ENCODE results near the gene DLX3. TPM values are rescaled to one million over a fixed set of nuclear protein-coding genes. Genes with fewer than 3 reads are reported as not detected.

Gene DLX3
- total and polyA plus RNA-seq, 4 donors: not detected

- no peaks in the 10 kb centered on the region for H3K9me3 ChIP-seq (ENCODE audit: control insufficient read depth in 4 of 4, low read length in 3 of 4)
- DNase-seq (ENCODE audit: low spot score): no peak
- H3K27ac ChIP-seq (ENCODE audit: low read depth in 1 of 2, low read length in 2 of 2): no peak overlapping the region
- H3K36me3 ChIP-seq (ENCODE audit: control insufficient read depth in 4 of 4, insufficient read depth in 3 of 4, low read depth in 1 of 4, low read length in 3 of 4): no peaks in the 10 kb centered on the region
- peaks cover 0 to 3% (median 0%) of the 10 kb centered on the region in 4 donors for H3K27me3 ChIP-seq (ENCODE audit: control insufficient read depth in 4 of 4, insufficient read depth in 4 of 4, low read length in 3 of 4)
- TF ChIP-seq ZBTB33 (IDR thresholded peaks at IDR 0.05) (no peak), CTCF (IDR thresholded peaks at IDR 0.05; ENCODE audit: low read depth, low read length, missing input control) (no peak), NR2F2 (IDR thresholded peaks at IDR 0.05) (no peak), EGR1 (IDR thresholded peaks at IDR 0.05; ENCODE audit: low read depth in 2 of 2) (no peak)
- no peak overlapping the region for H3K9ac ChIP-seq (ENCODE audit: low read depth in 1 of 2, low read length in 2 of 2)
- H3K4me3 ChIP-seq (ENCODE audit: low read depth in 1 of 3, low read length in 3 of 3): no peak overlapping the region
- H3K4me1 ChIP-seq (ENCODE audit: control insufficient read depth in 4 of 4, insufficient read depth in 4 of 4, low read length in 3 of 4): no peaks in the 10 kb centered on the region
- WGBS: 79% methylated on average over 6 of the region's 6 CpGs
Measured at GRCh38 chr17:50033316-50033715, 38.3 kb upstream of the DLX3 start.

GRCh38 chr17:50029185-50029584 lies 34.2 kb upstream of the DLX3 start:
- no peak for DNase-seq (ENCODE audit: low spot score)
- Histone ChIP-seq H3K9ac (ENCODE audit: low read depth in 1 of 2, low read length in 2 of 2) (no peak overlapping the region), H3K4me3 (ENCODE audit: low read depth in 1 of 3, low read length in 3 of 3) (no peak overlapping the region), H3K27me3 (ENCODE audit: control insufficient read depth in 4 of 4, insufficient read depth in 4 of 4, low read length in 3 of 4) (peaks cover 0 to 2% (median 1%) of the 10 kb centered on the region in 4 donors), H3K27ac (ENCODE audit: low read depth in 1 of 2, low read length in 2 of 2) (no peak overlapping the region), H3K9me3 (ENCODE audit: control insufficient read depth in 4 of 4, low read length in 3 of 4) (no peaks in the 10 kb centered on the region), H3K4me1 (ENCODE audit: control insufficient read depth in 4 of 4, insufficient read depth in 4 of 4, low read length in 3 of 4) (peaks cover 0 to 7% (median 1%) of the 10 kb centered on the region in 4 donors), H3K36me3 (ENCODE audit: control insufficient read depth in 4 of 4, insufficient read depth in 3 of 4, low read depth in 1 of 4, low read length in 3 of 4) (no peaks in the 10 kb centered on the region)
- TF ChIP-seq ZBTB33 (IDR thresholded peaks at IDR 0.05): no peak
- no peak for TF ChIP-seq HNF4A (conservative IDR thresholded peaks at IDR 0.05)
- TF ChIP-seq SP1 (IDR thresholded peaks at IDR 0.05): no peak
- TF ChIP-seq GABPA (IDR thresholded peaks at IDR 0.05 in 1 of 2, conservative IDR thresholded peaks at IDR 0.05 in 1 of 2): no peak
- no peak for TF ChIP-seq RXRA (IDR thresholded peaks at IDR 0.05)
- TF ChIP-seq TAF1 (conservative IDR thresholded peaks at IDR 0.05): no peak
- TF ChIP-seq FOXA2 (IDR thresholded peaks at IDR 0.05): no peak
- 69% methylated on average over 7 of the region's 7 CpGs for WGBS

- Histone ChIP-seq H3K9me3 (ENCODE audit: control insufficient read depth in 4 of 4, low read length in 3 of 4) (no peaks in the 10 kb centered on the region), H3K27ac (ENCODE audit: low read depth in 1 of 2, low read length in 2 of 2) (no peak overlapping the region), H3K36me3 (ENCODE audit: control insufficient read depth in 4 of 4, insufficient read depth in 3 of 4, low read depth in 1 of 4, low read length in 3 of 4) (no peaks in the 10 kb centered on the region), H3K9ac (ENCODE audit: low read depth in 1 of 2, low read length in 2 of 2) (no peak overlapping the region), H3K4me3 (ENCODE audit: low read depth in 1 of 3, low read length in 3 of 3) (no peak overlapping the region), H3K27me3 (ENCODE audit: control insufficient read depth in 4 of 4, insufficient read depth in 4 of 4, low read length in 3 of 4) (peaks cover 0 to 2% (median 1%) of the 10 kb centered on the region in 4 donors), H3K4me1 (ENCODE audit: control insufficient read depth in 4 of 4, insufficient read depth in 4 of 4, low read length in 3 of 4) (peaks cover 0 to 7% (median 1%) of the 10 kb centered on the region in 4 donors)
- no peak for DNase-seq (ENCODE audit: low spot score)
- WGBS: 67% methylated on average over 6 of the region's 6 CpGs
- no peak for TF ChIP-seq SP1 (IDR thresholded peaks at IDR 0.05)
- TF ChIP-seq MAX (IDR thresholded peaks at IDR 0.05): no peak
Measured at GRCh38 chr17:50028736-50029120, 33.7 kb upstream of the DLX3 start.
